A549 (cell line): Measurements from ENCODE around the gene CDCA3.

ENCODE experiments used
- CHD2 ChIP-seq: fragments of 150-350 bp; IDR thresholded peaks from 2 replicates; pipeline ENCODE4 v1.6.1; 2014; ENCODE audit warnings: low read length; ENCODE audit not compliant: partially characterized antibody
- EP300 ChIP-seq, 2 experiments: fragments of >200 bp; sonication (Bioruptor Twin); formaldehyde crosslinking; IDR thresholded peaks; 2 replicates in 1 of 2; 3 replicates in 1 of 2; pipeline ENCODE4 v1.6.1; 2016 to 2017
- ESRRA ChIP-seq: fragments of 150-350 bp; IDR thresholded peaks from 2 replicates; pipeline ENCODE4 v1.6.1; 2014; ENCODE audit warnings: mild to moderate bottlenecking, low read length, borderline replicate concordance
- HDAC2 ChIP-seq: fragments of 200-600 bp; sonication (generic); IDR thresholded peaks from 2 replicates; pipeline ENCODE4 v1.6.1; 2016
- KDM1A ChIP-seq: fragments of 200-600 bp; sonication (generic); IDR thresholded peaks from 2 replicates; pipeline ENCODE4 v1.6.1; 2016; ENCODE audit warnings: low read depth, mild to moderate bottlenecking
- NFE2L2 ChIP-seq: fragments of 150-350 bp; conservative IDR thresholded peaks from 2 replicates; pipeline ENCODE4 v1.6.1; 2014; ENCODE audit warnings: low read length
- POLR2A ChIP-seq: IDR thresholded peaks from 2 replicates; pipeline ENCODE4 v1.6.1; 2012; ENCODE audit warnings: mild to moderate bottlenecking, low read length
- POLR2AphosphoS2 ChIP-seq: conservative IDR thresholded peaks from 2 replicates; pipeline ENCODE4 v1.6.1; 2012; ENCODE audit warnings: low read length, improper control_type of control experiment, inconsistent platforms
- SMC3 ChIP-seq: fragments of >200 bp; sonication (Bioruptor Twin); formaldehyde crosslinking; IDR thresholded peaks from 3 replicates; pipeline ENCODE4 v1.6.1; 2018; ENCODE audit warnings: inconsistent platforms
- TP53 ChIP-seq: fragments of 250-450 bp; sonication (Bioruptor Pico); IDR thresholded peaks from 2 replicates; pipeline ENCODE4 v1.5.0; 2021; ENCODE audit warnings: mild to moderate bottlenecking, moderate library complexity
- TF ChIP-seq, protein P1 (sequence below): fragments of >200 bp; sonication (Bioruptor Twin); formaldehyde crosslinking; IDR thresholded peaks from 3 replicates; pipeline ENCODE4 v1.5.1; 2016
- TF ChIP-seq, protein P2 (sequence below): fragments of 200-600 bp; sonication (generic); IDR thresholded peaks from 2 replicates; pipeline ENCODE4 v1.6.1; 2016; ENCODE audit warnings: antibody characterized with exemption, mild to moderate bottlenecking, moderate library complexity
- TF ChIP-seq, protein P3 (sequence below): IDR thresholded peaks from 2 replicates; pipeline ENCODE4 v1.6.1; 2012; ENCODE audit warnings: low read depth, borderline replicate concordance

DNA sequence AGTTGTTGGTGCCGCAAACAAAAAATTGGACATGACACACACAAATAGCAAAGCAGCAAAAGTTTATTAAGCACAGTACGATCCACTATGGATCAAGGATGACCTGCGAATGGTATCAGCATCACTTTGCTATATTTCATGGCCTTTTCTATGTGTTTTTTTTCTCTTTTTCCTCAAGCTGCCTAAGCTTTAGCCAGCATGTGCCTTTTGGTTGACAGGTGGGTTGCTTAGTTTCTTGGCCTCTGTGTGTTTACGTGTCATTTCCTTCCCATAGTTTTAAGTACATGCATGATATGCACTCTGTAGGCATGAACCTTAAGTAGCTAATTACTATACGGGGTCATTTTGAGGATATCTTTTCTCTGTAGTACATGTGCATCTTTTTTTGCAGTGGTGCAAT, 51.9 kb downstream of the CDCA3 start:
- TF ChIP-seq SMC3 (no peak), POLR2A (no peak), NFE2L2 (no peak), TP53 (CRISPR knock-in tag) (no peak), HDAC2 (no peak), KDM1A (no peak), ESRRA (no peak), CHD2 (no peak), POLR2AphosphoS2 (no peak), EP300 (IDR thresholded peaks at IDR 0.05) (no peak)
- TF ChIP-seq, protein P1, sequence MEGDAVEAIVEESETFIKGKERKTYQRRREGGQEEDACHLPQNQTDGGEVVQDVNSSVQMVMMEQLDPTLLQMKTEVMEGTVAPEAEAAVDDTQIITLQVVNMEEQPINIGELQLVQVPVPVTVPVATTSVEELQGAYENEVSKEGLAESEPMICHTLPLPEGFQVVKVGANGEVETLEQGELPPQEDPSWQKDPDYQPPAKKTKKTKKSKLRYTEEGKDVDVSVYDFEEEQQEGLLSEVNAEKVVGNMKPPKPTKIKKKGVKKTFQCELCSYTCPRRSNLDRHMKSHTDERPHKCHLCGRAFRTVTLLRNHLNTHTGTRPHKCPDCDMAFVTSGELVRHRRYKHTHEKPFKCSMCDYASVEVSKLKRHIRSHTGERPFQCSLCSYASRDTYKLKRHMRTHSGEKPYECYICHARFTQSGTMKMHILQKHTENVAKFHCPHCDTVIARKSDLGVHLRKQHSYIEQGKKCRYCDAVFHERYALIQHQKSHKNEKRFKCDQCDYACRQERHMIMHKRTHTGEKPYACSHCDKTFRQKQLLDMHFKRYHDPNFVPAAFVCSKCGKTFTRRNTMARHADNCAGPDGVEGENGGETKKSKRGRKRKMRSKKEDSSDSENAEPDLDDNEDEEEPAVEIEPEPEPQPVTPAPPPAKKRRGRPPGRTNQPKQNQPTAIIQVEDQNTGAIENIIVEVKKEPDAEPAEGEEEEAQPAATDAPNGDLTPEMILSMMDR: no peak
- TF ChIP-seq, protein P2, sequence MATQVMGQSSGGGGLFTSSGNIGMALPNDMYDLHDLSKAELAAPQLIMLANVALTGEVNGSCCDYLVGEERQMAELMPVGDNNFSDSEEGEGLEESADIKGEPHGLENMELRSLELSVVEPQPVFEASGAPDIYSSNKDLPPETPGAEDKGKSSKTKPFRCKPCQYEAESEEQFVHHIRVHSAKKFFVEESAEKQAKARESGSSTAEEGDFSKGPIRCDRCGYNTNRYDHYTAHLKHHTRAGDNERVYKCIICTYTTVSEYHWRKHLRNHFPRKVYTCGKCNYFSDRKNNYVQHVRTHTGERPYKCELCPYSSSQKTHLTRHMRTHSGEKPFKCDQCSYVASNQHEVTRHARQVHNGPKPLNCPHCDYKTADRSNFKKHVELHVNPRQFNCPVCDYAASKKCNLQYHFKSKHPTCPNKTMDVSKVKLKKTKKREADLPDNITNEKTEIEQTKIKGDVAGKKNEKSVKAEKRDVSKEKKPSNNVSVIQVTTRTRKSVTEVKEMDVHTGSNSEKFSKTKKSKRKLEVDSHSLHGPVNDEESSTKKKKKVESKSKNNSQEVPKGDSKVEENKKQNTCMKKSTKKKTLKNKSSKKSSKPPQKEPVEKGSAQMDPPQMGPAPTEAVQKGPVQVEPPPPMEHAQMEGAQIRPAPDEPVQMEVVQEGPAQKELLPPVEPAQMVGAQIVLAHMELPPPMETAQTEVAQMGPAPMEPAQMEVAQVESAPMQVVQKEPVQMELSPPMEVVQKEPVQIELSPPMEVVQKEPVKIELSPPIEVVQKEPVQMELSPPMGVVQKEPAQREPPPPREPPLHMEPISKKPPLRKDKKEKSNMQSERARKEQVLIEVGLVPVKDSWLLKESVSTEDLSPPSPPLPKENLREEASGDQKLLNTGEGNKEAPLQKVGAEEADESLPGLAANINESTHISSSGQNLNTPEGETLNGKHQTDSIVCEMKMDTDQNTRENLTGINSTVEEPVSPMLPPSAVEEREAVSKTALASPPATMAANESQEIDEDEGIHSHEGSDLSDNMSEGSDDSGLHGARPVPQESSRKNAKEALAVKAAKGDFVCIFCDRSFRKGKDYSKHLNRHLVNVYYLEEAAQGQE: no peak
- TF ChIP-seq, protein P3, sequence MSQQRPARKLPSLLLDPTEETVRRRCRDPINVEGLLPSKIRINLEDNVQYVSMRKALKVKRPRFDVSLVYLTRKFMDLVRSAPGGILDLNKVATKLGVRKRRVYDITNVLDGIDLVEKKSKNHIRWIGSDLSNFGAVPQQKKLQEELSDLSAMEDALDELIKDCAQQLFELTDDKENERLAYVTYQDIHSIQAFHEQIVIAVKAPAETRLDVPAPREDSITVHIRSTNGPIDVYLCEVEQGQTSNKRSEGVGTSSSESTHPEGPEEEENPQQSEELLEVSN: no peak
